Right atrium auricular region (tissue), 2 donors: Measurements from ENCODE around the gene KIRREL1. TPM values are rescaled to one million over a fixed set of nuclear protein-coding genes. Genes with fewer than 3 reads are reported as not detected.

ENCODE experiments used
- DNase-seq: peaks from one replicate; pipeline ENCODE4 v3.0.0-alpha.2; 2019; ENCODE audit warnings: low spot score
- H3K27ac ChIP-seq, 2 donors: fragments of 200-600 bp; sonication (generic); 1 replicate in 1 of 2; 2 replicates in 1 of 2; pipeline ENCODE4 v1.5.1; 2016 to 2019
- H3K27me3 ChIP-seq, 2 donors: fragments of 200-600 bp; sonication (generic); one replicate each; pipeline versions ENCODE4 v1.5.1 to v1.6.0; 2017 to 2019
- H3K36me3 ChIP-seq: fragments of 200-600 bp; sonication (generic); one replicate; pipeline ENCODE4 v1.5.1; 2016
- H3K4me1 ChIP-seq, 2 donors: fragments of 200-600 bp; sonication (generic); one replicate each; pipeline versions ENCODE4 v1.5.1 to v1.6.0; 2017 to 2019
- H3K4me3 ChIP-seq, 2 donors: fragments of 200-600 bp; sonication (generic); 1 replicate in 1 of 2; 2 replicates in 1 of 2; pipeline ENCODE4 v1.5.1; 2017 to 2019; ENCODE audit warnings: mild to moderate bottlenecking in 1 of 2, moderate library complexity in 1 of 2
- H3K9me3 ChIP-seq, 2 donors: fragments of 200-600 bp; sonication (generic); one replicate each; pipeline ENCODE4 v1.5.1; 2019
- CTCF ChIP-seq, 2 donors: fragments of 200-600 bp; sonication (generic); IDR thresholded peaks; one replicate each; pipeline ENCODE4 v1.5.1; 2019; ENCODE audit warnings: antibody characterized with exemption in 2 of 2
- total RNA-seq, 2 donors: library from RNA; depleted of rRNA; stranded (reverse); fragments of >200 nt; gene quantifications; one replicate each; pipeline ENCODE4 v1.1.0, GENCODE V29; 2016

KIRREL1 gene
- total RNA-seq, 2 donors from 2014 or later = 12.3 to 21.9 TPM

DNA sequence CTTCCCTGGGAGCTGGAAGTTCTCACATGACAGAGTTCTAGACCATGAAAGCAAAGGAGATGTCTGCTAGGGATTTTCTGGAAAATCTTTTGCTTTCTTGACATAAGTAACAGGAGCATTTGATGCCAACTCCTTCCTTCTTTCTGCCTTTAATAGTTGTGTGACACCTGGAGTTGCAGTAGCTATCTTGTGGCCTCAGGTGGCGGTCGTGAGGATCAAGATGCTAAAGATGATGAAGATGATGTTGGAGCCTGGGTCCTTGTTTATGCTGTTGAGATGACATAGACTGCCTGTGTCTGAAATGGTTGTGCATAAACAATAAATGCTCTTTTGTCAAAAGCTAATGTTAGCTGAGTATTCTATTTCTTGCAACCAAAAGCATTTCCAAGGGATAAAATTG lies 32.7 kb upstream of the KIRREL1 start:
- H3K4me1 ChIP-seq = peaks cover 0 to 3% of the 10 kb centered on the region in 2 donors
- H3K27me3 ChIP-seq = no peaks in the 10 kb centered on the region
- H3K27ac ChIP-seq = no peak overlapping the region
- no peaks in the 10 kb centered on the region for H3K36me3 ChIP-seq
- no peaks in the 10 kb centered on the region for H3K9me3 ChIP-seq
- H3K4me3 ChIP-seq = no peak overlapping the region
- no peak for DNase-seq
- TF ChIP-seq CTCF (IDR thresholded peaks at IDR 0.05) = no peak

DNA sequence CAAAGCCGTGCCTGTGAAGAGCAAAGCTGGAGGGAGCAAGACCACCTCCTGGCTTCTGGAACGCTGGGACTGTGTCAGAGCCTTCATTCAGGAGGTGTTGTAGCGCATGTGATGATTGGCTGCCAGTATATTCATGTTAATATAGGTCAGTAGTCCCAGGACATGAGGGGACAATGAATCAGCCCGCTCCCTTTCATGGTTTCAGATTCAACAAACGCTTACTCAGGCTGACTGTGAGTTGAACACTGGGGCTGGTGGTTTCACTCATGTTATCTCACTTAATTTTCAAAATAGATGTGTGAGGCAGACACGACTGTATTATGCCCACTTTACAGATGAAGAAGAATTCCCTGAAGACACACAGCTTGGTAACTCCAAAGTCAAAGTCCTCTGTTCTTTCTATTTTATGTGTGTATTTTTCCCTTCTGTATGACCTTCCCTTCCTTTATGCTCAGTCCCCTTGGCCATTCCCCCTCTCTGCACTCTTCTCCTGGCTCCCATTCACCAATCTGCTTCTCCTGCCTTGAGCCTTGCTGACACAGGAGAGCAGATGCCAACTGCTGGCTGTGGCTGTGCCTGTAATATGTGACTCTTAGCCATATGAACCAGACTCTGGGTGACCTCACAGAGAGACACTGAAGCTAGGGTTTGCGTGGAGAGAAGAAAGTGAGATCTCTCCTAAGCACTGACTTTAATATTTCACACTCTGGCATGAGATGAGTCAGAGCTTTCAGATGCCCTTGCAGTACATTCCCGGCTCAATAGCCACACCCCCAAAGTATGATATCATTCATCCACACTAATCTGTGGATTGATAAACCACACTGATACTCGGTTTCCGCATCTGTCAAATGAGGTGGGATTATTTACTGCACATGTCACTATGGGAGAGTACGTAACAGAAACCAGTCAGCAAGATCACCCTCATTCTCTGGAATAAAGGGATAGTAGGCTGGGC lies 31.4 kb upstream of the KIRREL1 start:
- Histone ChIP-seq H3K4me3 (no peak overlapping the region), H3K27ac (no peak overlapping the region), H3K27me3 (no peaks in the 10 kb centered on the region), H3K36me3 (no peaks in the 10 kb centered on the region), H3K4me1 (peaks cover 0 to 3% of the 10 kb centered on the region in 2 donors), H3K9me3 (no peaks in the 10 kb centered on the region)
- no peak for TF ChIP-seq CTCF (IDR thresholded peaks at IDR 0.05)
- no peak for DNase-seq

DNA sequence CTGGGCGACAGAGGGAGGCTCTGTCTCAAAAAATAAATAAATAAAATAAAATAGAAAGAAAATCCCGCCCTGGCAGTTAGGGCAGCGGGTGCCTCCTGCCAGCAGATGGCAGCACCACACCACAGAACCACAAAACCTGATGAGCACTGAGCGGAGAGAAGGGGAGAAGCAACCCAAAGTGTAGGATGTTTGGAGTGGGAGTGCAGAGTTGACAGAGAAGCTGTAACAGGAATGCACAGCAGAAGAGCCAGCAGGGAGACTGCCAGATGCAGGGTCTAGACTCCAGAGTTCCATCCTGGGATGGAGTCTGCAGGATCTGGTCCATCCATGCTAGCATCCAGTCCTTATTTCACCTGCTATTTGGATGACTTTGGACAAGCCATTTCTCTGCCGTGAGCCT lies 29.7 kb upstream of the KIRREL1 start:
- TF ChIP-seq CTCF (IDR thresholded peaks at IDR 0.05) = peak; percentile 96 to 97
- no peak overlapping the region for H3K4me3 ChIP-seq
- peaks cover 0 to 8% of the 10 kb centered on the region in 2 donors for H3K4me1 ChIP-seq
- H3K9me3 ChIP-seq = no peaks in the 10 kb centered on the region
- H3K27me3 ChIP-seq = no peaks in the 10 kb centered on the region
- H3K36me3 ChIP-seq = no peaks in the 10 kb centered on the region
- no peak overlapping the region for H3K27ac ChIP-seq
- peak; percentile 66 for DNase-seq

DNA sequence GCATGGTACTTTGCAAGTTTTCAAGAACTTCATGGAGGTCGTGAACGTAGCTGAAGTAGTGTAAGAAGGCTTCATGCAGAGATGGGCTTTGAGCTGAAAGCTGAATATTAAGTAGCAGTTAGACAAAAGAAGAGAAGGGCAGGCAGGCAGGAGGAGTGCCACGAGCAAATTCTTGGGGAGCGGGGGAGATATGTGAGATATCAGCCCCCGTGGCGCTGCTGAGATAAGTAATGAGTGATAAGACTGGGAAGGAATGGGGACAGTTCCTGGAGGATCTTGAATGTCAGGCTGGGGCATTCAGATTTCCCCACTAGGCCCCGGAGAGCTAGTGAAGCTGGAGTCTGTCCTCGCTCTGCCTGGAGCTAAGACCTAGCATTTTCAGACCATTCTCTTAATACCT lies 27.9 kb upstream of the KIRREL1 start:
- no peaks in the 10 kb centered on the region for H3K27me3 ChIP-seq
- no peaks in the 10 kb centered on the region for H3K9me3 ChIP-seq
- TF ChIP-seq CTCF (IDR thresholded peaks at IDR 0.05) = no peak

DNA sequence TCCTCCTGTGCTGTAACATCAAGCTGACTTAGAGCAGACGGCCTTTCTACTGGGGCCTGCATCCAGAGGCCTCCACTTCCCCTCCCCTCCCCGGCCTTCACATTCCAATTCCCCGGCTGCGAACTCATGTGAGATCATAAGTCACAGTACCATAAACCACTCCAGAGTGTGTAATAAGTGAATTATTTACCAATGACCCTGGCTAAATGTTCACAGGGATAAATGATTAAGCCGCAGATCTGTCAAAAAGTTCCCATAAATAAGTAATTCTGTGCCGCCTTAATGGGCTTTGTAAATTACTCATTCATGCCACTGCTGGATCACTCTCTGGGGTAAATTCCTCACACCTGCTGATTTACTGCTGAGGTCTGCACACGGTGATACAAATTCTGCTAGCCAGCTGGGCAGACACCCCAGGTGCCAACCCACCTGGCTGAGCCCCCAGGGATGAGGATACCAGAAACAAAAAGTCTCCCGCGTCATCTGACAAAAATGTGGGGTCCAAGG lies 27.4 kb upstream of the KIRREL1 start:
- no peak for DNase-seq
- H3K4me3 ChIP-seq = no peak overlapping the region
- TF ChIP-seq CTCF (IDR thresholded peaks at IDR 0.05) = no peak
- H3K9me3 ChIP-seq = no peaks in the 10 kb centered on the region
- no peak overlapping the region for H3K27ac ChIP-seq
- H3K27me3 ChIP-seq = no peaks in the 10 kb centered on the region
- H3K36me3 ChIP-seq = no peaks in the 10 kb centered on the region
- peaks cover 0 to 16% of the 10 kb centered on the region in 2 donors for H3K4me1 ChIP-seq

More for the DNA sequence above, 27.9 kb upstream of the KIRREL1 start:
- no peak overlapping the region for H3K4me3 ChIP-seq
- peaks cover 0 to 16% of the 10 kb centered on the region in 2 donors for H3K4me1 ChIP-seq
- no peaks in the 10 kb centered on the region for H3K36me3 ChIP-seq
- no peak for DNase-seq
- no peak overlapping the region for H3K27ac ChIP-seq
